Astrocyte (in vitro differentiated cells and primary cell): ENCODE data around the gene CACNA1H. TPM values are rescaled to one million over a fixed set of nuclear protein-coding genes. Genes with fewer than 3 reads are reported as not detected.

ENCODE experiments used
- DNase-seq: peaks from one replicate; pipeline ENCODE4 v3.0.0-alpha.2; 2010; ENCODE audit warnings: low read depth
- FAIRE-seq: peaks from 2 replicates; lab custom pipeline; 2011; peaks lifted over from hg19 to GRCh38; lab: Jason Lieb, UNC
- H2AFZ ChIP-seq: 2 replicates; pipeline ENCODE4 v1.6.0; 2012; ENCODE audit warnings: low read depth, low read length, inconsistent platforms
- H3K27ac ChIP-seq: 2 replicates; pipeline ENCODE4 v1.5.1; 2011; ENCODE audit warnings: low read depth, low read length, inconsistent platforms
- H3K27me3 ChIP-seq: 2 replicates; pipeline ENCODE4 v1.6.0; 2011; ENCODE audit warnings: low read length, inconsistent platforms; ENCODE audit not compliant: insufficient read depth
- H3K36me3 ChIP-seq: 2 replicates; pipeline ENCODE4 v1.5.1; 2011; ENCODE audit warnings: low read length, inconsistent platforms; ENCODE audit not compliant: insufficient read depth
- H3K4me1 ChIP-seq: 2 replicates; pipeline ENCODE4 v1.5.1; 2011; ENCODE audit warnings: low read length, inconsistent platforms; ENCODE audit not compliant: insufficient read depth
- H3K4me2 ChIP-seq: 2 replicates; pipeline ENCODE4 v1.6.0; 2012; ENCODE audit warnings: low read length, inconsistent platforms
- H3K4me3 ChIP-seq: 2 replicates; pipeline ENCODE4 v1.5.1; 2011; ENCODE audit warnings: low read depth, mild to moderate bottlenecking, low read length, inconsistent platforms; ENCODE audit not compliant: insufficient read depth
- H3K79me2 ChIP-seq: 2 replicates; pipeline ENCODE4 v1.6.0; 2012; ENCODE audit warnings: mild to moderate bottlenecking, low read length, inconsistent platforms; ENCODE audit not compliant: insufficient read depth
- H3K9ac ChIP-seq: 2 replicates; pipeline ENCODE4 v1.6.0; 2012; ENCODE audit warnings: mild to moderate bottlenecking, low read length, inconsistent platforms
- H3K9me3 ChIP-seq: 2 replicates; pipeline ENCODE4 v1.5.1; 2012; ENCODE audit warnings: low read depth, mild to moderate bottlenecking, low read length, inconsistent platforms; ENCODE audit not compliant: insufficient read depth
- H4K20me1 ChIP-seq: 2 replicates; pipeline ENCODE4 v1.6.0; 2012; ENCODE audit warnings: low read length, inconsistent platforms; ENCODE audit not compliant: insufficient read depth
- H3K27ac Mint-ChIP-seq: one replicate; pipeline ENCODE4 v1.8.0; 2021; ENCODE audit warnings: mild to moderate bottlenecking, mixed read lengths; ENCODE audit not compliant: unreplicated experiment
- H3K27me3 Mint-ChIP-seq: one replicate; pipeline ENCODE4 v1.8.0; 2021; ENCODE audit warnings: low read depth, mixed read lengths; ENCODE audit not compliant: unreplicated experiment
- H3K36me3 Mint-ChIP-seq: one replicate; pipeline ENCODE4 v1.8.0; 2021; ENCODE audit warnings: low read depth, mixed read lengths; ENCODE audit not compliant: unreplicated experiment
- H3K4me1 Mint-ChIP-seq: one replicate; pipeline ENCODE4 v1.8.0; 2021; ENCODE audit warnings: low read depth, mixed read lengths; ENCODE audit not compliant: unreplicated experiment
- H3K4me3 Mint-ChIP-seq: one replicate; pipeline ENCODE4 v1.8.0; 2021; ENCODE audit warnings: mild to moderate bottlenecking, moderate library complexity, mixed read lengths; ENCODE audit not compliant: unreplicated experiment
- H3K9me3 Mint-ChIP-seq: one replicate; pipeline ENCODE4 v1.8.0; 2021; ENCODE audit warnings: mild to moderate bottlenecking, mixed read lengths; ENCODE audit not compliant: unreplicated experiment
- EZH2 ChIP-seq: IDR thresholded peaks from 2 replicates; pipeline ENCODE4 v1.6.1; 2012; ENCODE audit warnings: mild to moderate bottlenecking, low read length, inconsistent platforms; ENCODE audit not compliant: insufficient read depth
- total RNA-seq: library from RNA; stranded (reverse); gene quantifications from 2 replicates; pipeline ENCODE4 v1.2.1, GENCODE V29; 2021
- TF ChIP-seq, protein P1 (sequence below): IDR thresholded peaks from 2 replicates; pipeline ENCODE4 v1.5.1; 2011; ENCODE audit warnings: low read depth, mild to moderate bottlenecking, inconsistent platforms, low read length, moderate library complexity; ENCODE audit not compliant: insufficient read depth

CACNA1H gene
- total RNA-seq, 1 donor from 2014 or later = 21.7 TPM

DNA sequence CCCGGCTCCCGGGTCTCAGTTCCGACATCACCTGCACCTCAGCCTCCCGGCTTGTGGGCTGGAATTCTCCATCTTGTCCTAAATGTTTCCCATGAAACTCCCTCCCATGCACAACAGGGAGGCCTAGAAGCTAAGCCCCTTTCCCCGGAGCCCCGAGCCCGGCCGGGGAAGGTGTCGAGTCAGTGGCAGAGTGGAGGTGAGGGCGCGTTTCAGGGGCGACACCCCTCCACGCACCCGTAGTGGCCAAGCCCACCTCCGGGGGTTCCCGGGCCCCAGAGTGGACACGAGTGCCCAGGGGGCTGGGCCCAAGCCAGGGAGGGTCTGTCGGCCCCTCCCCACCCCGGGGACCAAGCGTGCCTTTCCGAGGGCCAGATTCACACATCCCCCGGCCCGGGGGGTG is 31.9 kb upstream of the CACNA1H start:
- no peak overlapping the region for H3K4me3 Mint-ChIP-seq
- H3K4me2 ChIP-seq = no peak overlapping the region
- H2AFZ ChIP-seq = no peak overlapping the region
- FAIRE-seq (no peak), DNase-seq (no peak)
- H3K4me3 ChIP-seq = no peak overlapping the region
- H3K4me1 Mint-ChIP-seq = no peaks in the 10 kb centered on the region
- H3K9ac ChIP-seq = no peak overlapping the region
- TF ChIP-seq EZH2 = peak; percentile 75
- TF ChIP-seq, protein P1, sequence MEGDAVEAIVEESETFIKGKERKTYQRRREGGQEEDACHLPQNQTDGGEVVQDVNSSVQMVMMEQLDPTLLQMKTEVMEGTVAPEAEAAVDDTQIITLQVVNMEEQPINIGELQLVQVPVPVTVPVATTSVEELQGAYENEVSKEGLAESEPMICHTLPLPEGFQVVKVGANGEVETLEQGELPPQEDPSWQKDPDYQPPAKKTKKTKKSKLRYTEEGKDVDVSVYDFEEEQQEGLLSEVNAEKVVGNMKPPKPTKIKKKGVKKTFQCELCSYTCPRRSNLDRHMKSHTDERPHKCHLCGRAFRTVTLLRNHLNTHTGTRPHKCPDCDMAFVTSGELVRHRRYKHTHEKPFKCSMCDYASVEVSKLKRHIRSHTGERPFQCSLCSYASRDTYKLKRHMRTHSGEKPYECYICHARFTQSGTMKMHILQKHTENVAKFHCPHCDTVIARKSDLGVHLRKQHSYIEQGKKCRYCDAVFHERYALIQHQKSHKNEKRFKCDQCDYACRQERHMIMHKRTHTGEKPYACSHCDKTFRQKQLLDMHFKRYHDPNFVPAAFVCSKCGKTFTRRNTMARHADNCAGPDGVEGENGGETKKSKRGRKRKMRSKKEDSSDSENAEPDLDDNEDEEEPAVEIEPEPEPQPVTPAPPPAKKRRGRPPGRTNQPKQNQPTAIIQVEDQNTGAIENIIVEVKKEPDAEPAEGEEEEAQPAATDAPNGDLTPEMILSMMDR = no peak
- H3K36me3 ChIP-seq = no peaks in the 10 kb centered on the region
- no peaks in the 10 kb centered on the region for H3K36me3 Mint-ChIP-seq
- H3K27ac Mint-ChIP-seq = no peak overlapping the region
- H3K79me2 ChIP-seq = no peaks in the 10 kb centered on the region
- H3K4me1 ChIP-seq = no peaks in the 10 kb centered on the region
- H3K9me3 ChIP-seq = no peaks in the 10 kb centered on the region
- H3K27me3 Mint-ChIP-seq = peaks cover 6% of the 10 kb centered on the region
- H3K27me3 ChIP-seq = no peaks in the 10 kb centered on the region
- H3K27ac ChIP-seq = no peak overlapping the region
- H3K9me3 Mint-ChIP-seq = no peaks in the 10 kb centered on the region
- H4K20me1 ChIP-seq = no peaks in the 10 kb centered on the region

DNA sequence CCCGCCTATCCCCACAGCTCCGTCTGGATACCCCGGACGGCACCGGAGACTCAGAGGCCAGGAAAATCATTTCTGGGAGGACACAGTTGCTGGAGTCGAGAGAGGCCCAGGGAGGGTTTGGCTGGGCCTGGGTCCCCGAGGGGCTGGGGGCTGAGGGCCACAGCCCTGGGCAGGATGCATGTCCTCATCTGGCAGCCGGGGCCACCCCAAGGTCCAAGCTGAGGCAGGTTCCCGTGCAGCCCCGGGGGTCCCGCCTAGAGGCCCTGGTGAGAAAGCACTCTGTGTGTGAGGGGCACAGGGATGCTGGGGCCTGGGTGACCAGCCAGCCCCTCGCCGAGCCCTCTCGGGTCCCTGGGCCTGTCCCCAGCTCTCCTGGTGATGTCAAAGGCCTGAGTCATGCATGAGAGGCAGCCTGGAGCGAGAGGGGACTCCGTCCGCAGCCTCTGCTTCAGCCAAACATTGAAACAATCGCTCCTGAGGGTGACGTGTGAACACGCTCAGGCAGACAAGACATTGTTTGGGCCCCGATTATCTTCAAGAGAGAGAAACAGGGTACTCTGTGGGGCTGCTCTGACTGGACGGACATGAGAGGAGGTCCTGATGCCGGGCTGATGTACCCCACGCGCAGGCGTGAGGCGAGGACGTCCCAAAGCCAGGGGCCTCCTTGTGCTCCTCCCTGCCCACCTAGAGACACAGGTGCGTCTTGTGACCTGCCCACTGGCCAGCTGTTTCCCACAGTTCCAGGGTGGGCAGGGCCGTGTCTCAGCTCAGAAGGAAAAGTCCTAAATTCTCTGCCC is 31.1 kb upstream of the CACNA1H start:
- H3K79me2 ChIP-seq = no peaks in the 10 kb centered on the region
- H3K27me3 Mint-ChIP-seq = peaks cover 11% of the 10 kb centered on the region
- H3K27me3 ChIP-seq = no peaks in the 10 kb centered on the region
- no peak overlapping the region for H3K4me2 ChIP-seq
- DNase-seq (no peak), FAIRE-seq (no peak)
- H4K20me1 ChIP-seq = no peaks in the 10 kb centered on the region
- H3K4me1 Mint-ChIP-seq = no peaks in the 10 kb centered on the region
- H3K36me3 ChIP-seq = no peaks in the 10 kb centered on the region
- H3K9me3 ChIP-seq = no peaks in the 10 kb centered on the region
- H3K4me3 ChIP-seq = no peak overlapping the region
- no peak overlapping the region for H3K4me3 Mint-ChIP-seq
- H3K36me3 Mint-ChIP-seq = no peaks in the 10 kb centered on the region
- no peak overlapping the region for H3K27ac ChIP-seq
- no peak overlapping the region for H3K9ac ChIP-seq
- no peak overlapping the region for H2AFZ ChIP-seq
- no peaks in the 10 kb centered on the region for H3K9me3 Mint-ChIP-seq
- TF ChIP-seq EZH2 = no peak
- TF ChIP-seq, protein P1 = no peak
- H3K27ac Mint-ChIP-seq = no peak overlapping the region
- no peaks in the 10 kb centered on the region for H3K4me1 ChIP-seq

DNA sequence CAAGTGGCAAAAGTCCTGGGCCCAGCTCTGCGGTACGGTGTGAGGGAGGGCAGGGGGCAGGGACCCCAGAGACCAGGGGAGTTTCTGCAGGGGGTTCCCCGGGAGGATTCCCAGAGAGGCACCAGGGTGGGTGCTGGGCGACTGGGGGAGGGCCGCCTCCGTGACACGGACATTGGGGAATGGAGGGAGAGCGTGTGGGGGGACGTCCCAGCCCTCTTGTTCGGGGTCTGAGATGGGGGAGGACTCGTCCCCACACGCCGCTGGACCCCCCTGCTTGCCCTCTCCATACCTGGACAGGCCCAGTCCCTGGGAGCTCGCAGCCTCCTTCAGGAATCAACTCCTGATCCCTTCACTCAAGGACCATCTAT is 30.5 kb upstream of the CACNA1H start:
- H3K36me3 ChIP-seq = no peaks in the 10 kb centered on the region
- Mint-ChIP-seq H3K9me3 (no peaks in the 10 kb centered on the region), H3K4me3 (no peak overlapping the region), H3K27ac (no peak overlapping the region), H3K36me3 (no peaks in the 10 kb centered on the region), H3K27me3 (peaks cover 13% of the 10 kb centered on the region), H3K4me1 (no peaks in the 10 kb centered on the region)
- no peaks in the 10 kb centered on the region for H3K9me3 ChIP-seq
- H2AFZ ChIP-seq = no peak overlapping the region
- no peak overlapping the region for H3K4me2 ChIP-seq
- no peak for TF ChIP-seq EZH2
- TF ChIP-seq, protein P1 = no peak
- no peak for FAIRE-seq
- no peaks in the 10 kb centered on the region for H4K20me1 ChIP-seq
- H3K4me3 ChIP-seq = no peak overlapping the region
- no peaks in the 10 kb centered on the region for H3K27me3 ChIP-seq
- no peak for DNase-seq
- no peaks in the 10 kb centered on the region for H3K79me2 ChIP-seq
- H3K27ac ChIP-seq = no peak overlapping the region
- H3K9ac ChIP-seq = no peak overlapping the region
- no peaks in the 10 kb centered on the region for H3K4me1 ChIP-seq
